Measurements from ENCODE around the gene GGT1. TPM values are rescaled to one million over a fixed set of nuclear protein-coding genes. Genes with fewer than 3 reads are reported as not detected.

The GGT1 gene
- total RNA-seq, 1 experiment from 2014 or later: 14.0 TPM

GRCh38 chr22:24566899-24567511 lies 36.0 kb upstream of the GGT1 start (continued):
- TF ChIP-seq CBX3 (IDR thresholded peaks at IDR 0.05; ENCODE audit: low read depth): no peak
- no peak for TF ChIP-seq RAD21 (IDR thresholded peaks at IDR 0.05; ENCODE audit: low read depth)

DNA sequence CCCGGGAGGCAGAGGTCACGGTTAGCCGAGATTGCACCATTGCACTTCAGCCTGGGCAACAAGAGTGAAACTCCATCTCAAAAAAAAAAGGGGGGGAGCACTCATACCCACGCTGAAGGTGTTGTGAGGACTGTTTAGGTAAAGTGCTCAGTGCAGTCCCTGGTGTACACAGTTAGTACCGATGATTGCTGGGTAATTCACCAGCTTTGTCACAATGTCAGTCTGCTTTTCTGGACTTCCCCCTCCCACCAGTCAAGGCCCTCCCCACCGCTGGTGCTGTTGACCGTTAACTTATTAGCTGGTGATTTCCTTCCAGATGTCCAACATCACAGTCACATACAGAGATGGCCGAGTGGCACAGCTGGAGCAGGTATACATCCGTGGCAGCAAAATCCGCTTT lies 35.3 kb upstream of the GGT1 start:
- Histone ChIP-seq H3K4me2 (ENCODE audit: low read length) (no peak overlapping the region), H3K27me3 (ENCODE audit: insufficient read depth, low read length) (no peaks in the 10 kb centered on the region), H3K9me3 (ENCODE audit: control insufficient read depth in 1 of 2, insufficient read depth in 1 of 2, low read depth in 1 of 2, low read length in 2 of 2) (no peaks in the 10 kb centered on the region), H3K9me2 (ENCODE audit: insufficient read depth) (no peaks in the 10 kb centered on the region), H3K27ac (ENCODE audit: low read depth, low read length) (no peak overlapping the region), H3K36me3 (ENCODE audit: control insufficient read depth in 1 of 2, insufficient read depth in 2 of 2, low read length in 2 of 2) (peaks cover 34 to 36% of the 10 kb centered on the region in 2 experiments), H3K4me1 (ENCODE audit: control insufficient read depth in 1 of 2, insufficient read depth in 2 of 2, low read length in 2 of 2) (no peaks in the 10 kb centered on the region), H3K9ac (ENCODE audit: low read length) (no peak overlapping the region), H4K20me1 (ENCODE audit: insufficient read depth) (peaks cover 3% of the 10 kb centered on the region; the same call in 1 of the 2 replicates), H2AFZ (ENCODE audit: low read depth, low read length, poor library complexity, severe bottlenecking) (no peak overlapping the region), H3K79me2 (ENCODE audit: insufficient read depth, low read length) (peaks cover 80% of the 10 kb centered on the region), H3K4me3 (replicated peaks in 1 of 2; ENCODE audit: low read depth in 1 of 2, low read length in 2 of 2) (no peak overlapping the region)
- POLR2A ChIA-PET: no interaction called here
- intact Hi-C loops (cut with micrococcal nuclease): no loop called here
- DNase-seq (ENCODE audit: low read depth, low spot score) (no peak), ATAC-seq (no peak)
- TF ChIP-seq ELF1 (IDR thresholded peaks at IDR 0.05; ENCODE audit: borderline replicate concordance, low read depth) (no peak), CBX3 (IDR thresholded peaks at IDR 0.05; ENCODE audit: low read depth) (no peak), POLR2AphosphoS5 (IDR thresholded peaks at IDR 0.05; ENCODE audit: low read depth, low read length) (no peak), SIN3A (IDR thresholded peaks at IDR 0.05; ENCODE audit: low read depth) (no peak), EGR1 (IDR thresholded peaks at IDR 0.05; ENCODE audit: low read depth) (no peak), SP1 (IDR thresholded peaks at IDR 0.05; ENCODE audit: low read depth) (no peak), EZH2 (IDR thresholded peaks at IDR 0.05) (no peak), FOSL1 (IDR thresholded peaks at IDR 0.05; ENCODE audit: low read depth) (no peak), JUND (IDR thresholded peaks at IDR 0.05) (no peak), MAX (IDR thresholded peaks at IDR 0.05) (no peak), CEBPB (IDR thresholded peaks at IDR 0.05; ENCODE audit: low read depth) (no peak), POLR2A (IDR thresholded peaks at IDR 0.05; ENCODE audit: borderline replicate concordance, extremely low read depth, insufficient read depth, insufficient read length) (no peak), REST (IDR thresholded peaks at IDR 0.05; ENCODE audit: low read depth) (no peak), TCF7L2 (IDR thresholded peaks at IDR 0.05; ENCODE audit: borderline replicate concordance, extremely low read depth, insufficient read depth, insufficient read length) (no peak), SRF (IDR thresholded peaks at IDR 0.05; ENCODE audit: low read depth) (no peak), CTCF (IDR thresholded peaks at IDR 0.05 in 2 of 3, conservative IDR thresholded peaks at IDR 0.05 in 1 of 3; ENCODE audit: borderline replicate concordance in 1 of 3, insufficient read depth in 1 of 3, low read depth in 2 of 3, low read length in 2 of 3) (no peak), ZFX (IDR thresholded peaks at IDR 0.05) (no peak)
- TF ChIP-seq, protein P1, sequence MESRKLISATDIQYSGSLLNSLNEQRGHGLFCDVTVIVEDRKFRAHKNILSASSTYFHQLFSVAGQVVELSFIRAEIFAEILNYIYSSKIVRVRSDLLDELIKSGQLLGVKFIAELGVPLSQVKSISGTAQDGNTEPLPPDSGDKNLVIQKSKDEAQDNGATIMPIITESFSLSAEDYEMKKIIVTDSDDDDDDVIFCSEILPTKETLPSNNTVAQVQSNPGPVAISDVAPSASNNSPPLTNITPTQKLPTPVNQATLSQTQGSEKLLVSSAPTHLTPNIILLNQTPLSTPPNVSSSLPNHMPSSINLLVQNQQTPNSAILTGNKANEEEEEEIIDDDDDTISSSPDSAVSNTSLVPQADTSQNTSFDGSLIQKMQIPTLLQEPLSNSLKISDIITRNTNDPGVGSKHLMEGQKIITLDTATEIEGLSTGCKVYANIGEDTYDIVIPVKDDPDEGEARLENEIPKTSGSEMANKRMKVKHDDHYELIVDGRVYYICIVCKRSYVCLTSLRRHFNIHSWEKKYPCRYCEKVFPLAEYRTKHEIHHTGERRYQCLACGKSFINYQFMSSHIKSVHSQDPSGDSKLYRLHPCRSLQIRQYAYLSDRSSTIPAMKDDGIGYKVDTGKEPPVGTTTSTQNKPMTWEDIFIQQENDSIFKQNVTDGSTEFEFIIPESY (IDR thresholded peaks at IDR 0.05; ENCODE audit: extremely low read depth, insufficient replicate concordance, low read length): no peak
- TF ChIP-seq, protein P2, sequence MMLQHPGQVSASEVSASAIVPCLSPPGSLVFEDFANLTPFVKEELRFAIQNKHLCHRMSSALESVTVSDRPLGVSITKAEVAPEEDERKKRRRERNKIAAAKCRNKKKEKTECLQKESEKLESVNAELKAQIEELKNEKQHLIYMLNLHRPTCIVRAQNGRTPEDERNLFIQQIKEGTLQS (IDR thresholded peaks at IDR 0.05): no peak
- RAD21 ChIA-PET (ENCODE audit: low non-redundant PET in 1 of 2, low total read pairs in 2 of 2, uncharacterized antibody in 2 of 2, unreplicated experiment in 2 of 2): no interaction called here
- CTCF ChIA-PET: no interaction called here
- BruUV-seq (replicated peaks): no TSS peak
